ENCODE results near the gene KEL.

- no peak for TF ChIP-seq POLR2A (IDR thresholded peaks at IDR 0.05)
- TF ChIP-seq, protein P1, sequence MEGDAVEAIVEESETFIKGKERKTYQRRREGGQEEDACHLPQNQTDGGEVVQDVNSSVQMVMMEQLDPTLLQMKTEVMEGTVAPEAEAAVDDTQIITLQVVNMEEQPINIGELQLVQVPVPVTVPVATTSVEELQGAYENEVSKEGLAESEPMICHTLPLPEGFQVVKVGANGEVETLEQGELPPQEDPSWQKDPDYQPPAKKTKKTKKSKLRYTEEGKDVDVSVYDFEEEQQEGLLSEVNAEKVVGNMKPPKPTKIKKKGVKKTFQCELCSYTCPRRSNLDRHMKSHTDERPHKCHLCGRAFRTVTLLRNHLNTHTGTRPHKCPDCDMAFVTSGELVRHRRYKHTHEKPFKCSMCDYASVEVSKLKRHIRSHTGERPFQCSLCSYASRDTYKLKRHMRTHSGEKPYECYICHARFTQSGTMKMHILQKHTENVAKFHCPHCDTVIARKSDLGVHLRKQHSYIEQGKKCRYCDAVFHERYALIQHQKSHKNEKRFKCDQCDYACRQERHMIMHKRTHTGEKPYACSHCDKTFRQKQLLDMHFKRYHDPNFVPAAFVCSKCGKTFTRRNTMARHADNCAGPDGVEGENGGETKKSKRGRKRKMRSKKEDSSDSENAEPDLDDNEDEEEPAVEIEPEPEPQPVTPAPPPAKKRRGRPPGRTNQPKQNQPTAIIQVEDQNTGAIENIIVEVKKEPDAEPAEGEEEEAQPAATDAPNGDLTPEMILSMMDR (IDR thresholded peaks at IDR 0.05), result no peak
- no peak for TF ChIP-seq POLR2AphosphoS5 (IDR thresholded peaks at IDR 0.05)
Observed at GRCh38 chr7:142898377-142899170, 63.6 kb downstream of the KEL start.
